Left lung (tissue), 10 donors: ENCODE data around the gene SIRT3. TPM values are rescaled to one million over a fixed set of nuclear protein-coding genes. Genes with fewer than 3 reads are reported as not detected.
A peak's percentile ranks its signal among the peaks of the same experiment; 100 is the strongest.

Experiments used
- ATAC-seq: fragments of 200-7000 bp; cut with Tn5 transposase; one replicate; pipeline ENCODE4 v1.9.1; 2020; ENCODE audit warnings: moderate library complexity
- DNase-seq, 4 donors: peaks; one replicate each; pipeline ENCODE4 v3.0.0-alpha.2; 2013 to 2020
- H3K27ac ChIP-seq, 2 donors: fragments of 200-600 bp; sonication (generic) in 1 of 2; one replicate each; pipeline versions ENCODE4 v1.5.0 to v1.8.0; 2020 to 2021
- H3K27me3 ChIP-seq, 2 donors: fragments of 200-600 bp; sonication (generic) in 1 of 2; one replicate each; pipeline versions ENCODE4 v1.5.0 to v1.8.0; 2020 to 2021
- H3K36me3 ChIP-seq, 2 donors: fragments of 200-600 bp; sonication (generic) in 1 of 2; one replicate each; pipeline versions ENCODE4 v1.5.0 to v1.8.0; 2020 to 2021
- H3K4me1 ChIP-seq, 2 donors: fragments of 200-600 bp; one replicate each; pipeline ENCODE4 v1.8.0; 2021
- H3K4me3 ChIP-seq, 2 donors: fragments of 200-600 bp; sonication (generic) in 1 of 2; one replicate each; pipeline versions ENCODE4 v1.5.0 to v1.8.0; 2020 to 2021; ENCODE audit warnings: mild to moderate bottlenecking in 1 of 2
- H3K9me3 ChIP-seq, 2 donors: fragments of 200-600 bp; sonication (generic) in 1 of 2; one replicate each; pipeline versions ENCODE4 v1.5.0 to v1.8.0; 2020 to 2021
- intact Hi-C, 2 donors: fragments of 100-400 bp; cut with DNase I; formaldehyde crosslinking; loops; one replicate each; pipeline versions ENCODE4 v1.11.2 to v1.14.2; 2022
- polyA plus RNA-seq, 6 donors: library from polyadenylated mRNA; unstranded; fragments of 120-200 nt; gene quantifications; one replicate each; pipeline ENCODE4 v1.2.1, GENCODE V29; 2013; ENCODE audit not compliant: insufficient read length in 6 of 6
- total RNA-seq, 2 donors: library from RNA; stranded (reverse); fragmentation: NEBNext Ultra II Directional; extraction: Animal tissue kit (Norgen Biotek cat#: 25700); gene quantifications; one replicate each; pipeline ENCODE4 v1.2.1, GENCODE V29; 2021
- TF ChIP-seq, protein P1 (sequence below), 2 donors: fragments of 200-600 bp; sonication (generic) in 1 of 2; IDR thresholded peaks; one replicate each; pipeline versions ENCODE4 v1.5.0 to v1.8.0; 2021; ENCODE audit warnings: antibody characterized with exemption in 2 of 2
- donor health status: DM: no; HTN: yes; CAD: no.
- donor health status: DM: no; HTN: no; CAD: no.

Gene SIRT3
- total and polyA plus RNA-seq, 8 donors, result 13.5 to 36.6 (median 29.8) TPM

DNA sequence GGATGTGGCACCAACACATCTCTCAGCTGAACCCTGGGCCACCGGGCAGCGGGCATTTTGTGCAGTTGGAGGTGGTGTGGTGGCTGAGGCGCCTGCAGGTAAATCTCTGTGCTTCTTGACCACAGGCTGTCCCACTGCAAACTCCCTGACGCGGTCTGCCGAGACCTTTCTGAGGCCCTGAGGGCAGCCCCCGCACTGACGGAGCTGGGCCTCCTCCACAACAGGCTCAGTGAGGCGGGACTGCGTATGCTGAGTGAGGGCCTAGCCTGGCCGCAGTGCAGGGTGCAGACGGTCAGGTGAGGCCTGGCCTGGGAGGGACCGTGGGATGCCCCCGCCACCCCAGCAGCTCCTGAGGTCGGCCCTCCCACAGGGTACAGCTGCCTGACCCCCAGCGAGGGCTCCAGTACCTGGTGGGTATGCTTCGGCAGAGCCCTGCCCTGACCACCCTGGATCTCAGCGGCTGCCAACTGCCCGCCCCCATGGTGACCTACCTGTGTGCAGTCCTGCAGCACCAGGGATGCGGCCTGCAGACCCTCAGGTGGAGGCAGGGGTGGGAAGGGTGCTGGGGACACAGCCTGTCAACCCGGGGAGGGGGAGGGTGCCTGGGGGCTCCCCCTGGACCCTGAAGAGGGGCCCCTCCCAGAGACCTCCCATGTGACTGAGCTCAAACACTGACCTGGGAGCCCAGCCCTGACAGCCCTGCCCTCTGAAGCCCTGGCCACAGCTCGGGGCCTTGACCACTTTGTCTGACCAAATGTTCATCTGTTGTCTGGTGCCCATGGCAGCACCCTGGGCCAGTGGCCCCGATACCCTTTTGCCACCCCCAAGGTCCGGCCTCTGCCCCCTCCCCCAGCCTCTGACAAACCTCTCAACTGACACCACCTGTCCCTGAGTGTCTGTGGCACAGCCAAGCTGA is 48.2 kb upstream of the SIRT3 start:
- H3K9me3 ChIP-seq, result no peaks in the 10 kb centered on the region
- H3K27ac ChIP-seq, result no peak overlapping the region
- ATAC-seq (no peak), DNase-seq (peak in 2 of 4 donors; percentile 22 to 68)
- no peak overlapping the region for H3K4me3 ChIP-seq
- H3K27me3 ChIP-seq, result peaks cover 37 to 74% of the 10 kb centered on the region in 2 donors
- TF ChIP-seq, protein P1, sequence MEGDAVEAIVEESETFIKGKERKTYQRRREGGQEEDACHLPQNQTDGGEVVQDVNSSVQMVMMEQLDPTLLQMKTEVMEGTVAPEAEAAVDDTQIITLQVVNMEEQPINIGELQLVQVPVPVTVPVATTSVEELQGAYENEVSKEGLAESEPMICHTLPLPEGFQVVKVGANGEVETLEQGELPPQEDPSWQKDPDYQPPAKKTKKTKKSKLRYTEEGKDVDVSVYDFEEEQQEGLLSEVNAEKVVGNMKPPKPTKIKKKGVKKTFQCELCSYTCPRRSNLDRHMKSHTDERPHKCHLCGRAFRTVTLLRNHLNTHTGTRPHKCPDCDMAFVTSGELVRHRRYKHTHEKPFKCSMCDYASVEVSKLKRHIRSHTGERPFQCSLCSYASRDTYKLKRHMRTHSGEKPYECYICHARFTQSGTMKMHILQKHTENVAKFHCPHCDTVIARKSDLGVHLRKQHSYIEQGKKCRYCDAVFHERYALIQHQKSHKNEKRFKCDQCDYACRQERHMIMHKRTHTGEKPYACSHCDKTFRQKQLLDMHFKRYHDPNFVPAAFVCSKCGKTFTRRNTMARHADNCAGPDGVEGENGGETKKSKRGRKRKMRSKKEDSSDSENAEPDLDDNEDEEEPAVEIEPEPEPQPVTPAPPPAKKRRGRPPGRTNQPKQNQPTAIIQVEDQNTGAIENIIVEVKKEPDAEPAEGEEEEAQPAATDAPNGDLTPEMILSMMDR (IDR thresholded peaks at IDR 0.05), result no peak
- intact Hi-C loops, result no loop called here
- H3K36me3 ChIP-seq, result no peaks in the 10 kb centered on the region
- H3K4me1 ChIP-seq, result peaks cover 10 to 37% of the 10 kb centered on the region in 2 donors

DNA sequence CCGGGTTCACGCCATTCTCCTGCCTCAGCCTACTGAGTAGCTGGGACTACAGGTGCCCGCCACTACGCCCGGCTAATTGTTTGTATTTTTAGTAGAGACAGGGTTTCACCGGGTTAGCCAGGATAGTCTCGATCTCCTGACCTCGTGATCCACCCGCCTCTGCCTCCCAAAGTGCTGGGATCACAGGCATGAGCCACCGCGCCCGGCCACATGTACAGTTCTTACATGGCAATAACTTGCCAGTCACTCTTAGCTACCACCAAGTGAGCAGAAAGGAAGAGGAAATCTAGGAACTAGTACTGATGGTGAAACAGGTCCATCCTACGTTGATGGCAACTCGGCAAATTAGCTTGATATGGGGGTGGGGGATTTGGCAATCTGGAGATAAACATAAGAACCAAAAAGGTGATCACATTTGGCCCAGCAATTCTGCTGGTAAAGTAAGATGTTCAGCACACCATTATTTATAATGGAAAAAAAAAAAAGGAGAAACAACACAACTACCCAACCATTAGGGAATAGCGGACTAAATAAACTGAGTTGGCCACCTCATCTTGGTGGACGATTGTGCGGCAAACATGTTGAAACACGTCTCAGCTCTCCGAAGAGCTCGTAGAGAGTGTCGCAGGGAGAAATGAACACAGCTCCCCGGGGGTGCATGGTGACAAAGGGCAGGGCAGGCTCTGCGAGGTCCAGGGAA is 47.4 kb upstream of the SIRT3 start:
- peaks cover 10 to 45% of the 10 kb centered on the region in 2 donors for H3K4me1 ChIP-seq
- H3K36me3 ChIP-seq, result no peaks in the 10 kb centered on the region
- no peak overlapping the region for H3K4me3 ChIP-seq
- no peak overlapping the region for H3K27ac ChIP-seq
- no peaks in the 10 kb centered on the region for H3K9me3 ChIP-seq
- ATAC-seq, result no peak
- intact Hi-C loops, result no loop called here
- TF ChIP-seq, protein P1 (IDR thresholded peaks at IDR 0.05), result no peak
- H3K27me3 ChIP-seq, result peaks cover 45 to 83% of the 10 kb centered on the region in 2 donors
- peak in 1 of 4 donors; percentile 55 for DNase-seq

DNA sequence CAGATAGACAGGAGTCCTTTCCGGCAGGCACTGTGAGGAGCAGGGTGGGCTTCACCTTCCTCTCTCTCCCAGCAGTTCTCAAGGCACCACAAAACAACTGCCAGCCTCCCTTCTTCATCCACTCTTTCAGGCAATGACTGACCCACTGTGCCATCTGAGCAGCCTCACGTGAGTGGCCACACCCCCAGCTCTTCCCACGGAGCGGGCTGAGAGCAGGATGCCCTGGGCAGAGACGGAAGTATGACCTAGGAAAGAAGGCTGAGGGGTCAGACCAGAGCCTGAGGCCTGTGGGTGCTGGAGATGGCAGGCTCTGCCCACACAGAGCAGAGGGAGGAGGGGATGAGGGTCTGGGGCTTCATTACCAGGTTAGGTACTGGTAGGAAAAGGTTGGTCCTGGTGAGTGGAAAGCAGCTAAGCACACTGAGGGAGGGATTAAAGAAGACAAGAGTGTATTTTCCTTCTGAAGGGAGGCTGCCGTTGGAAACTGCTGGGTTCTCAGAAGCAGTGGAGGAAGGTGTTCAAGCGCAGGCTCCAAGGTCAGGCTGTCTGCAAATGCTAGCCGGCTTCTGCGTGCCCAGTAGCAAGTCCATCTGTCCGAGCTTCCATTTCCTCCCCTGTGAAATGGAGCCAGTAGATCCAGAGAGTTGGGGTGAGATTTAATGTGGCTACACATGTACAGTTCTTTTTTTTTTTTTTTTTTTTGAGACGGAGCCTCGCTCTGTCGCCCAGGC is 46.7 kb upstream of the SIRT3 start:
- DNase-seq (peak in 1 of 4 donors; percentile 24), ATAC-seq (no peak)
- no peaks in the 10 kb centered on the region for H3K36me3 ChIP-seq
- H3K4me3 ChIP-seq, result no peak overlapping the region
- peaks cover 10 to 45% of the 10 kb centered on the region in 2 donors for H3K4me1 ChIP-seq
- intact Hi-C loops, result no loop called here
- no peaks in the 10 kb centered on the region for H3K9me3 ChIP-seq
- H3K27ac ChIP-seq, result no peak overlapping the region
- H3K27me3 ChIP-seq, result peaks cover 50 to 85% of the 10 kb centered on the region in 2 donors
- TF ChIP-seq, protein P1 (IDR thresholded peaks at IDR 0.05), result no peak

DNA sequence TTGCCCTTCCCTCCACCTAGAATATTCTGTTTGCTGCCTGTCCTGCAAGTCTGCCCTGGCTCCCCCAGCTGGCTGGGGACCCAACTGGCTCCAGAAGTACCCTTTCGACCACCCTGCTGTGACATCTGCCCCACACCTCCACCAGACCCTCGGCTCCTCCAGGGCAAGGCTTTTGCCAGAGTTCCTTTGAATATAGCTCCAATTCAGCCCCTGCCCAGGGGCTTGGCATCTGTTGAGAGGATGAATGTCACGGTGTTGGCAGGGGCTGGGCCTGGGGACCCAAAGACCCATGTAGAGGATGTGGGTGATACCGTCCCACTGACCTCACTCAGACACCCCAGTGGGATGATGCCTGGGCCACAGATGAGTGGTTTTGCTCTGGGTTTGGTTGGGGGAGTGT is 46.0 kb upstream of the SIRT3 start:
- H3K36me3 ChIP-seq, result no peaks in the 10 kb centered on the region
- H3K4me1 ChIP-seq, result peaks cover 10 to 46% of the 10 kb centered on the region in 2 donors
- no peak overlapping the region for H3K27ac ChIP-seq
- H3K4me3 ChIP-seq, result no peak overlapping the region
- H3K27me3 ChIP-seq, result peaks cover 50 to 88% of the 10 kb centered on the region in 2 donors
- DNase-seq, result peak in 1 of 4 donors; percentile 36
- TF ChIP-seq, protein P1 (IDR thresholded peaks at IDR 0.05), result no peak
- intact Hi-C loops, result no loop called here
- ATAC-seq, result no peak
- H3K9me3 ChIP-seq, result no peaks in the 10 kb centered on the region
